ENCODE data around the gene RPS6KB2. TPM values are rescaled to one million over a fixed set of nuclear protein-coding genes. Genes with fewer than 3 reads are reported as not detected.

The RPS6KB2 gene
- total and polyA plus RNA-seq, 2 donors (not counting 3 experiments of a cell fraction or from before 2014, with no cell fraction given): 53.8 to 60.0 TPM

DNA sequence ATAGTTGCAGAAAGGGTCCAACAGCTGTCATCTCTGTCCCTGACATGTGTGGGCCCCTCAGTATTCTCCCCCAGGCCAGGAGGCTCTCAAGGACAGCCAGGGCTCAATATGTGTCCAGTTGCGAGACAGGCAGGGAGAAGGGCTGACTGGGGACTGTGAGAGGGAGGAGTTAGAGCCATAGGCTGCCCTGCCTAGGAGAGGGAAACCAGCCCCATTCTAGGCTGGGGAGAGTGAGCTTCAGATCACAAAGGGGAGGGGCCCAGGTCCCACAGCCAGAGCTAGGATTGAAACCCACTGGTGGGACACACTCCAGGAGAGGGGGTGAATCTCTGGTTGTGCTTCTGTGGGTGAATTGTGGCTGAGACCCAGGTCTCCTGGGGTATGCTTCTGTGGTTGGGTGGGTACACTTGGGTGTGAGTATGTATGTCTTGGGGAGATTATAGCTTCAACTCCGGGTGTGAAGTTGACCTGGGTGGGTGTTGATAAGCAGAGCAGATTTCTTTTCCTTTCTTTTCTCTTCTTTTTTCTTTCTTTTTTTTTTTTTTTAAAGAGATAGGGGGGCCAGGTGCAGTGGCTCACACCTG lies 14.9 kb upstream of the RPS6KB2 start:
- Histone ChIP-seq H3K4me1 (ENCODE audit: control insufficient read depth, extremely low read depth, insufficient read depth, low read length) (no peaks in the 10 kb centered on the region), H3K27ac (ENCODE audit: insufficient read depth, low read depth, low read length) (no peak overlapping the region), H4K20me1 (replicated peaks; ENCODE audit: control insufficient read depth, extremely low read depth, insufficient read depth, low read length) (no peaks in the 10 kb centered on the region), H2AFZ (ENCODE audit: low read depth, low read length) (no peak overlapping the region), H3K9ac (replicated peaks; ENCODE audit: extremely low read depth, insufficient read depth, low read length) (no peak overlapping the region), H3K36me3 (ENCODE audit: control insufficient read depth in 2 of 2, extremely low read depth in 1 of 2, insufficient read depth in 2 of 2, low read length in 2 of 2) (no peaks in the 10 kb centered on the region), H3K9me3 (replicated peaks; ENCODE audit: control insufficient read depth, insufficient read depth, low read length) (no peaks in the 10 kb centered on the region), H3K9me1 (replicated peaks; ENCODE audit: control insufficient read depth, extremely low read depth, insufficient read depth, low read length) (no peaks in the 10 kb centered on the region), H3K27me3 (ENCODE audit: control insufficient read depth in 2 of 2, insufficient read depth in 2 of 2, low read length in 2 of 2) (peaks cover 0 to 13% of the 10 kb centered on the region in 2 experiments), H3K4me3 (replicated peaks in 1 of 3; ENCODE audit: insufficient read depth in 1 of 3, low read depth in 1 of 3, low read length in 3 of 3) (no peak overlapping the region), H3K4me2 (ENCODE audit: insufficient read depth, low read length) (no peak overlapping the region), H3K79me2 (ENCODE audit: control insufficient read depth, insufficient read depth, low read length) (no peaks in the 10 kb centered on the region)
- BruUV-seq (replicated peaks): no TSS peak
- ChIA-PET CTCF (interaction anchor here (0.8 to 3.7 kb wide), 3 partner anchors 12 to 62 kb away, joined by 3 to 22 read pairs (median 3); partner anchors contain the start of gene PPP1CA), POLR2A (no interaction called here)
- intact Hi-C loops (cut with micrococcal nuclease): no loop called here
- TF ChIP-seq POLR2A (IDR thresholded peaks at IDR 0.05; ENCODE audit: low read depth, low read length): no peak
- TF ChIP-seq, protein P1, sequence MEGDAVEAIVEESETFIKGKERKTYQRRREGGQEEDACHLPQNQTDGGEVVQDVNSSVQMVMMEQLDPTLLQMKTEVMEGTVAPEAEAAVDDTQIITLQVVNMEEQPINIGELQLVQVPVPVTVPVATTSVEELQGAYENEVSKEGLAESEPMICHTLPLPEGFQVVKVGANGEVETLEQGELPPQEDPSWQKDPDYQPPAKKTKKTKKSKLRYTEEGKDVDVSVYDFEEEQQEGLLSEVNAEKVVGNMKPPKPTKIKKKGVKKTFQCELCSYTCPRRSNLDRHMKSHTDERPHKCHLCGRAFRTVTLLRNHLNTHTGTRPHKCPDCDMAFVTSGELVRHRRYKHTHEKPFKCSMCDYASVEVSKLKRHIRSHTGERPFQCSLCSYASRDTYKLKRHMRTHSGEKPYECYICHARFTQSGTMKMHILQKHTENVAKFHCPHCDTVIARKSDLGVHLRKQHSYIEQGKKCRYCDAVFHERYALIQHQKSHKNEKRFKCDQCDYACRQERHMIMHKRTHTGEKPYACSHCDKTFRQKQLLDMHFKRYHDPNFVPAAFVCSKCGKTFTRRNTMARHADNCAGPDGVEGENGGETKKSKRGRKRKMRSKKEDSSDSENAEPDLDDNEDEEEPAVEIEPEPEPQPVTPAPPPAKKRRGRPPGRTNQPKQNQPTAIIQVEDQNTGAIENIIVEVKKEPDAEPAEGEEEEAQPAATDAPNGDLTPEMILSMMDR (IDR thresholded peaks at IDR 0.05; ENCODE audit: extremely low read depth in 1 of 2, insufficient read depth in 1 of 2, low read depth in 1 of 2, low read length in 2 of 2): no peak
- no peak for TF ChIP-seq EZH2 (IDR thresholded peaks at IDR 0.05; ENCODE audit: borderline replicate concordance, low read depth, low read length, severe bottlenecking)
- no peak for TF ChIP-seq POLR2AphosphoS5 (IDR thresholded peaks at IDR 0.05; ENCODE audit: insufficient read depth, low read depth, low read length)
- FAIRE-seq (no peak), DNase-seq (ENCODE audit: low read depth, low spot score) (no peak)
- dilution Hi-C loops (cut with MboI; ENCODE audit: extremely low pct_ligation_motif_present, low sequenced_read_pairs): no loop called here

Data from endothelial cell of umbilical vein (primary cell).